ENCODE data around the gene MCF2L.

Gene MCF2L

GRCh38 chr13:112982281-112983041 is 13.4 kb downstream of the MCF2L start:
- DNase-seq (ENCODE audit: low read depth), result no peak

GRCh38 chr13:112983042-112983305 is 14.0 kb downstream of the MCF2L start:
- DNase-seq (ENCODE audit: low read depth), result no peak

- no peak for DNase-seq (ENCODE audit: low read depth)
Observed at GRCh38 chr13:112983428-112984196, 14.6 kb downstream of the MCF2L start.

- no peak for DNase-seq (ENCODE audit: low read depth)
Observed at GRCh38 chr13:112984501-112984900, 15.5 kb downstream of the MCF2L start.

- no peak for DNase-seq (ENCODE audit: low read depth)
Observed at GRCh38 chr13:112984954-112985802, 16.2 kb downstream of the MCF2L start.

GRCh38 chr13:112985803-112986408 is 16.9 kb downstream of the MCF2L start:
- no peak for DNase-seq (ENCODE audit: low read depth)

DNA sequence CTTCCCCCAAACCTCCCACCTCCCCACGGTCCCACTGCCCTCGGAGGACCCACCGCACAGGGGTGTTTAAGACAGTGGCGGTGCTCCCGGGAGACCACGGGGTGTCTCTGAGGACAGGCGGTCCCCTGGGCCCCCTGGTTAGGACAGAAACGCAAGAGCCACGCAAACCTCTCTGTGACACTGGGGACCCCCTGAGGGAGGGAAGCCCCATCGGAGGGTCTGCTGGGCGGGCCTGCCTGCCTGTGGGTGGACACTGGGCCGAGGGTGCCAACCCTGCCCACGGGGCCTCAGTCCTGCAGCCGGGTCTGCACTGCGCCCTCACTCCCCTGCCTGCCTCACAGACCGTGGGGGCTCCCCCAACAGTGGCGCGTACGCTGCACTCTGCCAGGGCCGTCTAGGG is 17.5 kb downstream of the MCF2L start:
- no peak for DNase-seq (ENCODE audit: low read depth)

DNA sequence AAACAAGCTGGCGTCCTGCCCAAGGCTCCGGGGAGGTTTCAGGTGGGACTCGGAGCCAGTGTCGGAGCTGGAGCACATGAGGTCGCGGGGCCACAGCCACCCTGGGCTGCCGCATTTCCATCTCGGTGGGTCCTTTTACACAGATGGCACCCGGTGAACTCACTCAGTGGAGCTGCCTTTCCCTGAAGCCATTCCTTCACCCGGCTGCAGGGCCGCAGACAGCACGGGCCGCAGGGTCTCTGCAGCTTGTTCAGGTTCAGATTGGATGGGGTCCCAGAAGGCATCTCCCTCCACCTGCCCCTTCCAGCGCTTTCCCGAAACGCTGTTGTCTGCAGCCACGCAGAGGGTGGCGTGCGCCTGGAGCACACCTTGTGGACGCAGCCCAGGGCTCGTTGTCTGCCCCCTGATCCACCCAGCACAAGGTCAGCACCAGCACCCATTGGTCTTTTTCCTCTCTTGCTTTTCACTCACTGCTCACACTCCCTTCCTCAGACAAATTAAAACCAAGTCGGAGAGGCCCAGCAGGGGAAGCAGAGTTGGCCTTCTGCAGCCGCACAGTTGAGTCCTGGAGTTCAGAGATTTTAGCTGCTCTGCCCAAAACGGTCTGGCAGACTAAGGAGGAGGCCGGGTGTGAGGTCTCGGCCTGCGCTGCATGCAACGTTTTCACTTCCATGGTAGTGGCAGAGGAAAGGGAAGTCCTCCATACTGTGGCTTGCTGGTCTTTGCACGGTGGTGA is 18.1 kb downstream of the MCF2L start:
- no peak for DNase-seq (ENCODE audit: low read depth)

DNA sequence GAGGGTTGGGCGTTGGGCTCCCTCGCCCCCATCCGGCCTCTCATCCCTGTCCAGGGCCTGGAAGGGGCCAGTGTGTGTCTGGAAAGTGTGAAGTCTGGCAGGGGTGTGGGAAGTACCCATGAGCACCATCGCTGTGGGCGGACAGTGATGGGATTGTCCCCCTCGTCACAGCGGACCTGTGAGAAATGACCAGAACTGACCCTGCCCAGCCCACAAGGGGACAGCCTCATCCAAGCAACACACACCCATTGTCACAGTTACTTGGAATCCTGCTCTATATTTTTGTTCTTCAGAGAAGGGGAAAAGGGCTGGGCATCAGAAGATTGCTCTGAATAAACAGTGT is 18.6 kb downstream of the MCF2L start:
- no peak for DNase-seq (ENCODE audit: low read depth)

GRCh38 chr13:112990783-112991182 is 21.8 kb downstream of the MCF2L start:
- no peak for DNase-seq (ENCODE audit: low read depth)

DNA sequence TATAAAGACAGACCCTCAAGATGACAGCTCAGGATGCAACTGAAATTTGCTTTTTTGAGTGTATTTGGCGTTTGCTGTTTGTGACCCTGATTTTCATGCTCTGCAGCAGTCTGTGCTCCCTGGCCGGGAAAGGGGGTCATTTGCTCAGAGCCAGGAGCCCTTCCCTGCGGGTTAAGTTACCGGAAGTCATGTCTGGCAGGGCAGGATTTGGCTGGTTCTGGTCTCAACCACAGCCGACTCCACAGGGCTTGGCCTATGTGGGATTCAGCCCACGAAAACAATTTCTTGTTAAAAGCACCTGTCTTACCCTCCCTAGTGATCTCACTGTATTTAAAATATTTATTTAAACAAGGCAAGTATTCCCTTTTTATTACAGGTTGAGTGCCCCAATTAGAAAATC is 22.6 kb downstream of the MCF2L start:
- DNase-seq (ENCODE audit: low read depth), result no peak

DNA sequence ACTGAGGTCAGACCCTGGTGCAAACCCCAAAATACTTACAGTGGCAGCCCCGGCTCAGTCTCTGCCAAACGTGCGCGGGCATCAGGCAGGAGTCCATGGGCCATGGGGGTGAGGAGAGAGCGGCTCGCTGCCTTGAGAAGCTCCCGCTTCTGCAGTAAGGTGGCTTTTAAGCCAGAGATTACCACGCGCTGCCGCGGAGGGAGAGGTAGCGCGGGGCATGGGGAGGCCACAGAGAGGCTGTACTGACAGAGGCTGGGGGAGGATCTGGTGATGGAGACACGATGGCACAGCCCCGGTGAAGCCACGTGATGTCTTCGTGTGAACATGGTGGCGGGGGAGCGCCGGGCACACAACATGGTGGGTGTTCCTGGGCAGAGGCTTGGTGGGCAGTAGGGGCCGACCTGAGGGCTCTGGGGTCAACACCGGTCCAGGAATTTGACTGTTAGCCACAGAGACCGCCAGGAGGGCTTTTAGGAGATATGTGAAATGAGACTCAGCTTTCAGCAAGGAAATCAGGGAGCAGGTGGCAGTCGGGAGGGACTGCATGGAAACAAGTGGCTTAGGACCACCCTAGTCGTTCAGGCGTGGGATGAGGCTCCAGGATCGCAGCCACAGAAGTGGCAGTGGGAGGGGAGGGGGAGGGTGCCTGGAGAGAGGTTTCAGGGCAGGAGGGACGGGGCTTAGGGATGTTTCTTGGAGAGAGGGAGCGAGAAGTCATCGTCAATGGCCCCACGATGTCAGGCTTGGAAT is 24.1 kb downstream of the MCF2L start:
- no peak for DNase-seq (ENCODE audit: low read depth)

DNA sequence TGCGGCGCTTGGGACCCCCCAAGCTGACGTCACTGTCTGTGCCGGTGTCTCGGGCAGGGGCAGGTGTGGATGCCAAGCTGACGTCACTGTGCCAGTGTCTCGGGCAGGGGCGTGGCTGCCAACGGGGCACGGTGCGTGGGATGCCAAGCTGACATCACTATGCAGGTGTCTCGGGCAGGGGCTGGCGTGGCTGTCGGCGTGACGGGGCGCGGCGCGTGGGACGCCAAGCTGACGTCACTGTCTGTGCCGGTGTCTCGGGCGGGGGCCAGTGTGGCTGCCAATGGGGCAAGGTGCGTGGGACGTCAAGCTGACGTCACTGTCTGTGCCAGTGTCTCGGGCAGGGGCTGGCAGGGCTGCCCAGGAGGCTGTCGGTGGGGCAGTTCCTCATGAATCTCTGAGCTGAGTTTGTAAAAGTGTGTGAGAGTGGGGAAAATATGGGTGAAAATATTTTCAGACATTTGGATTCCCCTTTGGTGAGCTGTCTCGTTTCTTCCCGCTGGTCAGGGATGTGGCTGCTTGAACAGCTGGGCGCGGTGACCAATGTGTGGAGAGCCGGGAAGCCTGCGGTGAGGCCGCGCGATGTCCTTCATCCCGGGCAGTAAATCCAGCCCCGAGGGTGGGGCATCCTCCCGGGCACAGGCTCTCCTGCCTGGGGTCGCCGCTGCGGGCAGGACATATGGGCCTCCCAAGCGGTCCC is 25.2 kb downstream of the MCF2L start:
- DNase-seq (ENCODE audit: low read depth), result no peak

GRCh38 chr13:112994781-112995355 is 25.9 kb downstream of the MCF2L start:
- no peak for DNase-seq (ENCODE audit: low read depth)

- no peak for DNase-seq (ENCODE audit: low read depth)
Observed at GRCh38 chr13:112995395-112996191, 26.6 kb downstream of the MCF2L start.

DNA sequence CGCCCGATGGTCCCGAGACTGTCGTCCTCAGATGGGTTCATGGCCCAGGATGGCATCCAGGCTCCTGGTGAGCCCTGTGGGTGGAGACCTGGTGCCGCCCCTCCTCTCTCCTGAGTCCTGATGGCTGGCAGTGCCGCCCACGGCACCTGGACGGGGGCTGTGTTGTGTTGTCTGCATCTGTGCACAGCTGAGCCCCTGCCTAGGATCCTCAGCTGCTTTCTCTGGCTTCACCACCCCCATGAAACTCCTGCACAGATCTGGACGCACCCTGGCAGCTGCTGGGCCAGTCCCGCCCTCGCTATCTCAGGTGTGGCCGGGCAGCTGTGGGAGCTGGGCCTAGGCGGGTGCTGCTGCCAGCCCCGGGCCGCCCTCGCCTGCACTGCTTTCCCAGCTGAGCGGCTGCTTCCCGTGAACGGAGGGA is 27.7 kb downstream of the MCF2L start:
- DNase-seq (ENCODE audit: low read depth), result no peak

GRCh38 chr13:112997188-112998130 is 28.4 kb downstream of the MCF2L start:
- no peak for DNase-seq (ENCODE audit: low read depth)

Data from activated T-helper 1 cell treated with Interleukin-2 at 50 U/mL for 16 hours (primary cell).